GM23338 (cell line): ENCODE measurements around the gene TREML4. TPM values are rescaled to one million over a fixed set of nuclear protein-coding genes. Genes with fewer than 3 reads are reported as not detected.

Experiments
- ATAC-seq: fragments of 200-7000 bp; cut with Tn5 transposase; 3 replicates; pipeline ENCODE4 v1.9.1; 2020
- DNase-seq: peaks from one replicate; pipeline ENCODE4 v3.0.0-alpha.2; 2015; ENCODE audit warnings: low spot score
- H2AFZ ChIP-seq: fragments of 200-600 bp; sonication (generic); 2 replicates; pipeline ENCODE4 v1.8.0; 2016; ENCODE audit warnings: antibody characterized with exemption, mild to moderate bottlenecking, moderate library complexity
- H3F3A ChIP-seq: fragments of 200-600 bp; sonication (generic); replicated peaks from 2 replicates; pipeline ENCODE4 v1.8.0; 2017; ENCODE audit warnings: antibody characterized with exemption, mixed run types, low read depth
- H3K27ac ChIP-seq: fragments of 200-600 bp; sonication (generic); 2 replicates; pipeline ENCODE4 v1.6.1; 2016; ENCODE audit warnings: low read depth
- H3K27me3 ChIP-seq: fragments of 200-600 bp; sonication (generic); 2 replicates; pipeline ENCODE4 v1.8.0; 2016; ENCODE audit warnings: mild to moderate bottlenecking, mixed run types, moderate library complexity; ENCODE audit not compliant: insufficient read depth
- H3K36me3 ChIP-seq: fragments of 200-600 bp; sonication (generic); 2 replicates; pipeline ENCODE4 v1.8.0; 2016; ENCODE audit warnings: mild to moderate bottlenecking; ENCODE audit not compliant: insufficient read depth
- H3K4me1 ChIP-seq: fragments of 200-600 bp; sonication (generic); 2 replicates; pipeline ENCODE4 v1.8.0; 2016; ENCODE audit warnings: mild to moderate bottlenecking, moderate library complexity; ENCODE audit not compliant: insufficient read depth
- H3K4me2 ChIP-seq: fragments of 200-600 bp; sonication (generic); 2 replicates; pipeline ENCODE4 v1.7.1; 2017; ENCODE audit warnings: mixed run types
- H3K4me3 ChIP-seq: fragments of 200-600 bp; sonication (generic); 2 replicates; pipeline ENCODE4 v1.6.1; 2016; ENCODE audit warnings: mixed run types
- H3K79me2 ChIP-seq: fragments of 200-600 bp; sonication (generic); replicated peaks from 2 replicates; pipeline ENCODE4 v1.8.0; 2017; ENCODE audit warnings: mild to moderate bottlenecking; ENCODE audit not compliant: insufficient read depth
- H3K9me2 ChIP-seq: fragments of 200-600 bp; sonication (generic); 2 replicates; pipeline ENCODE4 v1.8.0; 2017; ENCODE audit not compliant: insufficient read depth
- H4K20me1 ChIP-seq: fragments of 200-600 bp; sonication (generic); replicated peaks from 2 replicates; pipeline ENCODE4 v1.8.0; 2017; ENCODE audit warnings: mild to moderate bottlenecking; ENCODE audit not compliant: insufficient read depth
- H3K27ac Mint-ChIP-seq: 2 replicates; pipeline ENCODE4 v1.8.0; 2020; ENCODE audit warnings: inconsistent platforms, mild to moderate bottlenecking, moderate library complexity, mixed read lengths
- H3K27me3 Mint-ChIP-seq: 3 replicates; pipeline ENCODE4 v1.8.0; 2022; ENCODE audit warnings: low read depth, mild to moderate bottlenecking, moderate library complexity, mixed read lengths, inconsistent platforms; ENCODE audit not compliant: insufficient read depth, poor library complexity
- H3K36me3 Mint-ChIP-seq: 3 replicates; pipeline ENCODE4 v1.8.0; 2021; ENCODE audit warnings: low read depth, mild to moderate bottlenecking, inconsistent platforms, moderate library complexity, mixed read lengths
- H3K4me1 Mint-ChIP-seq: 3 replicates; pipeline ENCODE4 v1.8.0; 2020; ENCODE audit warnings: mild to moderate bottlenecking, inconsistent platforms, mixed read lengths
- H3K4me3 Mint-ChIP-seq: 3 replicates; pipeline ENCODE4 v1.8.0; 2021; ENCODE audit warnings: moderate library complexity, mild to moderate bottlenecking, inconsistent platforms, mixed read lengths
- H3K9me3 Mint-ChIP-seq: 3 replicates; pipeline ENCODE4 v1.8.0; 2020; ENCODE audit warnings: moderate library complexity, mild to moderate bottlenecking, inconsistent platforms, mixed read lengths
- CREB1 ChIP-seq: fragments of 250-450 bp; sonication (Bioruptor Pico); IDR thresholded peaks from 2 replicates; pipeline ENCODE4 v1.5.0; 2020; ENCODE audit warnings: low read depth, mild to moderate bottlenecking, moderate library complexity
- EZH2 ChIP-seq: fragments of 200-600 bp; sonication (generic); IDR thresholded peaks from one replicate; pipeline ENCODE4 v1.8.0; 2017; ENCODE audit warnings: antibody characterized with exemption, mild to moderate bottlenecking, low read depth; ENCODE audit not compliant: unreplicated experiment
- EZH2phosphoT487 ChIP-seq: fragments of 200-600 bp; sonication (generic); IDR thresholded peaks from one replicate; pipeline ENCODE4 v1.8.1; 2018; ENCODE audit warnings: antibody characterized with exemption; ENCODE audit not compliant: unreplicated experiment
- JUNB ChIP-seq: IDR thresholded peaks from one replicate; pipeline ENCODE4 v1.6.1; 2016; ENCODE audit warnings: antibody characterized with exemption; ENCODE audit not compliant: unreplicated experiment
- NANOG ChIP-seq: IDR thresholded peaks from 2 replicates; pipeline ENCODE4 v1.6.1; 2016; ENCODE audit warnings: antibody characterized with exemption, borderline replicate concordance
- POLR2AphosphoS5 ChIP-seq: IDR thresholded peaks from 2 replicates; pipeline ENCODE4 v1.6.1; 2016; ENCODE audit warnings: antibody characterized with exemption, low read depth
- REST ChIP-seq: IDR thresholded peaks from one replicate; pipeline ENCODE4 v1.6.1; 2018; ENCODE audit warnings: antibody characterized with exemption; ENCODE audit not compliant: unreplicated experiment
- STAT1 ChIP-seq: IDR thresholded peaks from one replicate; pipeline ENCODE4 v1.6.1; 2016; ENCODE audit warnings: antibody characterized with exemption; ENCODE audit not compliant: unreplicated experiment
- ZNF114 ChIP-seq: fragments of 250-450 bp; sonication (Bioruptor Pico); IDR thresholded peaks from 2 replicates; pipeline ENCODE4 v1.5.0; 2020; ENCODE audit warnings: mild to moderate bottlenecking, moderate library complexity
- ZNF331 ChIP-seq: fragments of 250-450 bp; sonication (Bioruptor Pico); IDR thresholded peaks from 2 replicates; pipeline ENCODE4 v1.5.0; 2020; ENCODE audit warnings: low read depth, mild to moderate bottlenecking, moderate library complexity
- ZNF462 ChIP-seq: fragments of 250-450 bp; sonication (Bioruptor Pico); IDR thresholded peaks from 2 replicates; pipeline ENCODE4 v1.5.0; 2020; ENCODE audit warnings: mild to moderate bottlenecking, moderate library complexity
- polyA plus RNA-seq: library from polyadenylated mRNA; unstranded; fragments of >200 nt; fragmentation: Nextera tagmentation; extraction: Ambion mirVana; gene quantifications from 2 replicates; pipeline ENCODE4 v1.2.1, GENCODE V29; 2016
- total RNA-seq: library from RNA; depleted of rRNA; stranded (reverse); fragments of >200 nt; shearing (Covaris generic); gene quantifications from 2 replicates; pipeline ENCODE4 v1.2.3, GENCODE V29; 2014
- TF ChIP-seq, protein P1 (sequence below), 2 experiments: fragments of 200-600 bp in 1 of 2; sonication (generic) in 1 of 2; conservative IDR thresholded peaks; 2 replicates each; pipeline versions ENCODE4 v1.5.1 to v1.6.1; 2016 to 2017; ENCODE audit warnings: antibody characterized with exemption in 2 of 2, low read depth in 2 of 2, mild to moderate bottlenecking in 2 of 2, moderate library complexity in 1 of 2

TREML4 gene
- total and polyA plus RNA-seq, 2 experiments from 2014 or later = not detected

GRCh38 chr6:41255110-41255509 is 27.0 kb downstream of the TREML4 start:
- peaks cover 7% of the 10 kb centered on the region for H3K9me2 ChIP-seq
- Mint-ChIP-seq H3K4me3 (no peak overlapping the region), H3K27me3 (peaks cover 10% of the 10 kb centered on the region), H3K36me3 (no peaks in the 10 kb centered on the region), H3K4me1 (no peaks in the 10 kb centered on the region), H3K27ac (no peak overlapping the region), H3K9me3 (peaks cover 8% of the 10 kb centered on the region)
- DNase-seq = no peak
- no peaks in the 10 kb centered on the region for H3F3A ChIP-seq
- H3K4me1 ChIP-seq = no peaks in the 10 kb centered on the region
- no peak overlapping the region for H2AFZ ChIP-seq
- H3K79me2 ChIP-seq = no peaks in the 10 kb centered on the region
- ATAC-seq = no peak
- no peaks in the 10 kb centered on the region for H3K27me3 ChIP-seq
- H4K20me1 ChIP-seq = no peaks in the 10 kb centered on the region
- no peaks in the 10 kb centered on the region for H3K36me3 ChIP-seq
- no peak overlapping the region for H3K4me3 ChIP-seq
- TF ChIP-seq EZH2phosphoT487 = no peak
- no peak for TF ChIP-seq ZNF114 (CRISPR knock-in tag)
- TF ChIP-seq STAT1 = no peak
- no peak for TF ChIP-seq EZH2
- TF ChIP-seq JUNB = no peak
- TF ChIP-seq ZNF462 (CRISPR knock-in tag) = no peak
- no peak for TF ChIP-seq ZNF331 (CRISPR knock-in tag)
- TF ChIP-seq, protein P1, sequence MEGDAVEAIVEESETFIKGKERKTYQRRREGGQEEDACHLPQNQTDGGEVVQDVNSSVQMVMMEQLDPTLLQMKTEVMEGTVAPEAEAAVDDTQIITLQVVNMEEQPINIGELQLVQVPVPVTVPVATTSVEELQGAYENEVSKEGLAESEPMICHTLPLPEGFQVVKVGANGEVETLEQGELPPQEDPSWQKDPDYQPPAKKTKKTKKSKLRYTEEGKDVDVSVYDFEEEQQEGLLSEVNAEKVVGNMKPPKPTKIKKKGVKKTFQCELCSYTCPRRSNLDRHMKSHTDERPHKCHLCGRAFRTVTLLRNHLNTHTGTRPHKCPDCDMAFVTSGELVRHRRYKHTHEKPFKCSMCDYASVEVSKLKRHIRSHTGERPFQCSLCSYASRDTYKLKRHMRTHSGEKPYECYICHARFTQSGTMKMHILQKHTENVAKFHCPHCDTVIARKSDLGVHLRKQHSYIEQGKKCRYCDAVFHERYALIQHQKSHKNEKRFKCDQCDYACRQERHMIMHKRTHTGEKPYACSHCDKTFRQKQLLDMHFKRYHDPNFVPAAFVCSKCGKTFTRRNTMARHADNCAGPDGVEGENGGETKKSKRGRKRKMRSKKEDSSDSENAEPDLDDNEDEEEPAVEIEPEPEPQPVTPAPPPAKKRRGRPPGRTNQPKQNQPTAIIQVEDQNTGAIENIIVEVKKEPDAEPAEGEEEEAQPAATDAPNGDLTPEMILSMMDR (conservative IDR thresholded peaks at IDR 0.05; ENCODE audit: low read depth in 2 of 2) = no peak
- no peak for TF ChIP-seq NANOG
- no peak for TF ChIP-seq REST
- TF ChIP-seq POLR2AphosphoS5 = no peak
- TF ChIP-seq CREB1 (CRISPR knock-in tag) = no peak
- H3K4me2 ChIP-seq = no peak overlapping the region
- H3K27ac ChIP-seq = no peak overlapping the region
